Stimulated activated CD8-positive, alpha-beta memory T cell treated with anti-CD3 and anti-CD28 coated beads, Interleukin-4, amount 100 ng/mL, for 48 hours (primary cell): ENCODE measurements around the gene ITGB2.
"Not testable (repeated sequence)": the region's sequence is repeated elsewhere in the genome, so short reads cannot be mapped to it uniquely, and the experiment has no call there.

ENCODE experiments used
- DNase-seq: peaks from one replicate; pipeline ENCODE4 v3.0.0-alpha.2; 2020

The ITGB2 gene

GRCh38 chr21:44940116-44940631 is 19.5 kb upstream of the ITGB2 start:
- no peak for DNase-seq

GRCh38 chr21:44939532-44940115 is 18.9 kb upstream of the ITGB2 start, which contains the start of gene SLX9:
SLX9 (plus strand) TSS chr21:44940029; CDS start chr21:44940058, 29 bp downstream.
- DNase-seq: peak; percentile 86

GRCh38 chr21:44938772-44939531 is 18.3 kb upstream of the ITGB2 start:
- no peak for DNase-seq

GRCh38 chr21:44935533-44935927 is 14.8 kb upstream of the ITGB2 start:
- no peak for DNase-seq

- no peak for DNase-seq
Observed at GRCh38 chr21:44934797-44935532, 14.3 kb upstream of the ITGB2 start.

- DNase-seq: no peak
Observed at GRCh38 chr21:44934276-44934675, 13.6 kb upstream of the ITGB2 start.

- no peak for DNase-seq
Observed at GRCh38 chr21:44933918-44934260, 13.2 kb upstream of the ITGB2 start.

- no peak for DNase-seq
Observed at GRCh38 chr21:44933199-44933917, 12.7 kb upstream of the ITGB2 start.

- DNase-seq: peak; percentile 78
Observed at GRCh38 chr21:44932408-44933181, 11.9 kb upstream of the ITGB2 start.

- peak; percentile 50 for DNase-seq
Observed at GRCh38 chr21:44931501-44932407, 11.1 kb upstream of the ITGB2 start.

GRCh38 chr21:44931137-44931500 is 10.4 kb upstream of the ITGB2 start:
- DNase-seq: peak; percentile 43

- DNase-seq: peak; percentile 77
Observed at GRCh38 chr21:44930543-44930981, 9.9 kb upstream of the ITGB2 start.

GRCh38 chr21:44929799-44930542 is 9.3 kb upstream of the ITGB2 start:
- no peak for DNase-seq

- peak; percentile 30 for DNase-seq
Observed at GRCh38 chr21:44929242-44929798, 8.6 kb upstream of the ITGB2 start.

- DNase-seq: not testable (repeated sequence)
Observed at GRCh38 chr21:44928500-44929241, 8.0 kb upstream of the ITGB2 start.

- DNase-seq: peak; percentile 89
Observed at GRCh38 chr21:44927587-44928461, 7.1 kb upstream of the ITGB2 start.

- DNase-seq: no peak
Observed at GRCh38 chr21:44927259-44927586, 6.5 kb upstream of the ITGB2 start.
